H1 (cell line): ENCODE results near the gene MRE11. TPM values are rescaled to one million over a fixed set of nuclear protein-coding genes. Genes with fewer than 3 reads are reported as not detected.

ENCODE experiments used
- CTCF ChIA-PET: fragments of 300-600 bp; sonication (Branson Sonifier 250); formaldehyde crosslinking; loops from one replicate; lab custom pipeline; 2021; ENCODE audit not compliant: partially characterized antibody; lab: Charles Lee
- POLR2A ChIA-PET: fragments of 300-600 bp; sonication (Branson Sonifier 250); formaldehyde crosslinking; loops from one replicate; lab custom pipeline; 2021; ENCODE audit warnings: inconsistent platforms; ENCODE audit not compliant: partially characterized antibody; lab: Charles Lee
- DNase-seq, 2 experiments: peaks; one replicate each; pipeline versions ENCODE4 v3.0.0 to v3.0.0-alpha.2; 2010 to 2022; ENCODE audit warnings: low spot score in 2 of 2, low read depth in 1 of 2, mixed read lengths in 1 of 2
- FAIRE-seq: peaks from 2 replicates; lab custom pipeline; 2011; peaks lifted over from hg19 to GRCh38; lab: Jason Lieb, UNC
- H2AFZ ChIP-seq: 2 replicates; pipeline ENCODE4 v1.8.1; 2012; ENCODE audit warnings: low read length, inconsistent platforms
- H2AK5ac ChIP-seq: 2 replicates; pipeline ENCODE4 v1.6.1; 2013; ENCODE audit warnings: low read depth, low read length
- H2BK120ac ChIP-seq: replicated peaks from 2 replicates; pipeline ENCODE3; 2013; ENCODE audit warnings: low read depth, low read length, inconsistent platforms
- H2BK12ac ChIP-seq: 2 replicates; pipeline ENCODE4 v1.6.1; 2013; ENCODE audit warnings: low read depth, low read length
- H2BK15ac ChIP-seq: 2 replicates; pipeline ENCODE4 v1.6.1; 2013; ENCODE audit warnings: low read length
- H2BK20ac ChIP-seq: 2 replicates; pipeline ENCODE4 v1.6.1; 2013; ENCODE audit warnings: low read length
- H2BK5ac ChIP-seq: 2 replicates; pipeline ENCODE4 v1.6.1; 2013; ENCODE audit warnings: low read depth, low read length
- H3K14ac ChIP-seq: 2 replicates; pipeline ENCODE4 v1.6.1; 2013; ENCODE audit warnings: inconsistent platforms; ENCODE audit not compliant: insufficient read length
- H3K18ac ChIP-seq: 2 replicates; pipeline ENCODE4 v1.6.1; 2013; ENCODE audit warnings: low read length; ENCODE audit errors: extremely low read depth
- H3K23ac ChIP-seq: 2 replicates; pipeline ENCODE4 v1.6.1; 2013; ENCODE audit warnings: inconsistent platforms; ENCODE audit not compliant: insufficient read length
- H3K23me2 ChIP-seq: 2 replicates; pipeline ENCODE4 v1.6.1; 2013; ENCODE audit warnings: low read depth, low read length
- H3K27ac ChIP-seq: 2 replicates; pipeline ENCODE4 v1.6.1; 2011; ENCODE audit warnings: low read depth, low read length, inconsistent platforms
- H3K27me3 ChIP-seq, 4 experiments: replicated peaks in 1 of 4; 1 replicate in 1 of 4; 2 replicates in 3 of 4; pipeline versions ENCODE4 v1.6.1 to v1.8.1; 2011 to 2013; ENCODE audit warnings: low read length in 3 of 4, mild to moderate bottlenecking in 3 of 4, inconsistent platforms in 2 of 4, mixed read lengths in 2 of 4, moderate library complexity in 1 of 4; ENCODE audit not compliant: control insufficient read depth in 3 of 4, insufficient read depth in 3 of 4; ENCODE audit errors: extremely low read depth in 1 of 4
- H3K36me3 ChIP-seq, 4 experiments: 2 replicates each; pipeline versions ENCODE4 v1.6.1 to v1.8.1; 2011 to 2013; ENCODE audit warnings: mild to moderate bottlenecking in 4 of 4, low read length in 3 of 4, moderate library complexity in 2 of 4, control low read depth in 1 of 4, inconsistent platforms in 1 of 4; ENCODE audit not compliant: insufficient read depth in 4 of 4, control insufficient read depth in 2 of 4
- H3K4ac ChIP-seq: replicated peaks from 2 replicates; pipeline ENCODE3; 2013; ENCODE audit warnings: low read length, low read depth, mixed read lengths, inconsistent platforms; ENCODE audit not compliant: insufficient read length
- H3K4me1 ChIP-seq, 4 experiments: replicated peaks in 1 of 4; 1 replicate in 1 of 4; 2 replicates in 3 of 4; pipeline versions ENCODE4 v1.6.1 to v1.8.1; 2011 to 2013; ENCODE audit warnings: low read length in 3 of 4, inconsistent platforms in 2 of 4, mixed read lengths in 1 of 4; ENCODE audit not compliant: insufficient read depth in 4 of 4, control insufficient read depth in 3 of 4
- H3K4me2 ChIP-seq, 2 experiments: 2 replicates each; pipeline versions ENCODE4 v1.6.1 to v1.8.1; 2011 to 2013; ENCODE audit warnings: low read depth in 2 of 2, low read length in 2 of 2, control low read depth in 1 of 2, inconsistent platforms in 1 of 2, mild to moderate bottlenecking in 1 of 2; ENCODE audit not compliant: insufficient read depth in 1 of 2
- H3K4me3 ChIP-seq, 4 experiments: fragments of 200-600, 300-600 bp in 1 of 4; sonication (generic), shearing (Covaris generic), sonication (Bioruptor Twin) in 1 of 4; 2 replicates each; pipeline versions ENCODE4 v1.5.1 to v1.8.1; 2011 to 2016; ENCODE audit warnings: low read length in 4 of 4, low read depth in 3 of 4, control low read depth in 2 of 4, inconsistent platforms in 2 of 4, mild to moderate bottlenecking in 2 of 4, mixed read lengths in 1 of 4, moderate library complexity in 1 of 4; ENCODE audit not compliant: insufficient read depth in 2 of 4; ENCODE audit errors: extremely low read depth in 1 of 4
- H3K56ac ChIP-seq: replicated peaks from 2 replicates; pipeline ENCODE3; 2013; ENCODE audit warnings: low read depth, mild to moderate bottlenecking, mixed read lengths, low read length, inconsistent platforms; ENCODE audit not compliant: insufficient read length
- H3K79me1 ChIP-seq: 2 replicates; pipeline ENCODE4 v1.6.1; 2013; ENCODE audit warnings: low read depth, low read length, control low read depth
- H3K79me2 ChIP-seq, 2 experiments: 2 replicates each; pipeline versions ENCODE4 v1.6.1 to v1.8.1; 2012 to 2013; ENCODE audit warnings: low read length in 2 of 2, mild to moderate bottlenecking in 2 of 2, inconsistent platforms in 1 of 2; ENCODE audit not compliant: insufficient read depth in 2 of 2, control insufficient read depth in 1 of 2
- H3K9ac ChIP-seq, 4 experiments: replicated peaks in 1 of 4; 1 replicate in 1 of 4; 2 replicates in 3 of 4; pipeline versions ENCODE4 v1.6.1 to v1.8.1; 2011 to 2013; ENCODE audit warnings: low read depth in 3 of 4, low read length in 3 of 4, control low read depth in 2 of 4, mild to moderate bottlenecking in 2 of 4, moderate library complexity in 2 of 4, inconsistent platforms in 1 of 4; ENCODE audit errors: extremely low read depth in 1 of 4
- H3K9me3 ChIP-seq, 2 experiments: 2 replicates each; pipeline versions ENCODE4 v1.6.1 to v1.8.1; 2012 to 2013; ENCODE audit warnings: mild to moderate bottlenecking in 2 of 2, moderate library complexity in 2 of 2, control low read depth in 1 of 2, inconsistent platforms in 1 of 2, low read depth in 1 of 2, low read length in 1 of 2, mixed read lengths in 1 of 2; ENCODE audit not compliant: insufficient read depth in 2 of 2
- H4K20me1 ChIP-seq, 2 experiments: replicated peaks in 1 of 2; 2 replicates each; pipeline versions ENCODE3 to v1.8.1; 2011 to 2013; ENCODE audit warnings: inconsistent platforms in 2 of 2, low read length in 2 of 2, mild to moderate bottlenecking in 1 of 2; ENCODE audit not compliant: insufficient read depth in 2 of 2, control insufficient read depth in 1 of 2
- H4K5ac ChIP-seq: 2 replicates; pipeline ENCODE4 v1.6.1; 2013; ENCODE audit warnings: low read length, low read depth, mixed read lengths, inconsistent platforms; ENCODE audit not compliant: insufficient read length
- H4K8ac ChIP-seq: 2 replicates; pipeline ENCODE4 v1.8.0; 2013; ENCODE audit warnings: mild to moderate bottlenecking, moderate library complexity, low read length, inconsistent platforms; ENCODE audit not compliant: insufficient read depth; ENCODE audit errors: extremely low read depth
- H4K91ac ChIP-seq: replicated peaks from 2 replicates; pipeline ENCODE3; 2013; ENCODE audit warnings: low read length, mixed read lengths, inconsistent platforms; ENCODE audit not compliant: insufficient read length
- CHD1 ChIP-seq: IDR thresholded peaks from 2 replicates; pipeline ENCODE4 v1.6.1; 2012; ENCODE audit warnings: low read depth, low read length, improper control_type of control experiment
- JUND ChIP-seq: IDR thresholded peaks from 2 replicates; pipeline ENCODE4 v1.6.1; 2011; ENCODE audit warnings: mild to moderate bottlenecking, improper control_type of control experiment, low read length
- KDM1A ChIP-seq: fragments of 200-600, 300-600 bp; sonication (generic); IDR thresholded peaks from 2 replicates; pipeline ENCODE4 v1.7.1; 2016; ENCODE audit warnings: mild to moderate bottlenecking, low read length, borderline replicate concordance
- KDM5A ChIP-seq: fragments of 200-600 bp; IDR thresholded peaks from 2 replicates; pipeline ENCODE4 v1.7.1; 2012; ENCODE audit warnings: mild to moderate bottlenecking, low read length, inconsistent platforms, mixed read lengths
- MAFK ChIP-seq: IDR thresholded peaks from 2 replicates; pipeline ENCODE4 v1.6.1; 2012; ENCODE audit warnings: low read depth, mild to moderate bottlenecking, improper control_type of control experiment, low read length
- RBBP5 ChIP-seq: IDR thresholded peaks from 2 replicates; pipeline ENCODE4 v1.7.1; 2012; ENCODE audit warnings: low read depth, mild to moderate bottlenecking, inconsistent platforms, low read length, moderate library complexity, borderline replicate concordance
- RNF2 ChIP-seq: fragments of 200-900, 300-1000 bp; sonication (generic); IDR thresholded peaks from 2 replicates; pipeline ENCODE4 v1.7.1; 2016; ENCODE audit warnings: borderline replicate concordance, low read depth, mild to moderate bottlenecking, antibody characterized with exemption, low read length; ENCODE audit not compliant: poor library complexity, severe bottlenecking; ENCODE audit errors: missing control alignments
- SP2 ChIP-seq: IDR thresholded peaks from 2 replicates; pipeline ENCODE4 v1.6.1; 2012; ENCODE audit warnings: mild to moderate bottlenecking, low read length, inconsistent platforms
- WGBS, 2 experiments: shearing (Covaris generic) in 1 of 2; methylation state at CpG; one replicate each; pipeline versions ENCODE4 v1.1.6 to v1.1.7; 2013 to 2015; ENCODE audit warnings: low lambda C conversion rate in 2 of 2, mixed read lengths in 2 of 2, inconsistent platforms in 1 of 2, low coverage in 1 of 2, missing lambda C conversion rate in 1 of 2; ENCODE audit not compliant: insufficient replicate concordance in 2 of 2, insufficient coverage in 1 of 2, insufficient read length in 1 of 2; ENCODE audit errors: extremely low coverage in 1 of 2, missing lambda C conversion rate in 1 of 2; 5-methylcytosine and 5-hydroxymethylcytosine counted together
- polyA plus RNA-seq, 7 experiments: library from polyadenylated mRNA; depleted of rRNA in 3 of 7; stranded (reverse) in 5 of 7; unstranded in 2 of 7; fragments of >200 nt in 5 of 7; fragments of 200-250 nt in 2 of 7; gene quantifications; 1 replicate in 5 of 7; 2 replicates in 1 of 7; 4 replicates in 1 of 7; pipeline versions ENCODE4 v1.2.1 to v1.2.3, GENCODE V29; 2011 to 2013; ENCODE audit warnings: missing spikeins in 2 of 7, mixed read lengths in 2 of 7
- total RNA-seq: library from RNA; stranded (reverse); fragmentation: NEBNext Ultra II Directional; extraction: Animal tissue kit (Norgen Biotek cat#: 25700); gene quantifications from 2 replicates; pipeline ENCODE4 v1.2.1, GENCODE V29; 2021
- TF ChIP-seq, protein P1 (sequence below): IDR thresholded peaks from 2 replicates; pipeline ENCODE4 v1.6.1; 2012; ENCODE audit warnings: low read length, inconsistent platforms
- TF ChIP-seq, protein P2 (sequence below), 3 experiments: IDR thresholded peaks; 1 replicate in 2 of 3; 2 replicates in 1 of 3; pipeline versions ENCODE4 v1.5.1 to v1.6.1; 2011; ENCODE audit warnings: low read length in 3 of 3, mild to moderate bottlenecking in 3 of 3, inconsistent platforms in 2 of 3, low read depth in 1 of 3, moderate library complexity in 1 of 3; ENCODE audit not compliant: insufficient read depth in 1 of 3; ENCODE audit errors: control extremely low read depth in 1 of 3

Gene MRE11
- total and polyA plus RNA-seq, 2 of the 8 experiments (the other 6 are each of a cell fraction or from before 2014, with no cell fraction given), result 7.2 to 43.4 TPM

DNA sequence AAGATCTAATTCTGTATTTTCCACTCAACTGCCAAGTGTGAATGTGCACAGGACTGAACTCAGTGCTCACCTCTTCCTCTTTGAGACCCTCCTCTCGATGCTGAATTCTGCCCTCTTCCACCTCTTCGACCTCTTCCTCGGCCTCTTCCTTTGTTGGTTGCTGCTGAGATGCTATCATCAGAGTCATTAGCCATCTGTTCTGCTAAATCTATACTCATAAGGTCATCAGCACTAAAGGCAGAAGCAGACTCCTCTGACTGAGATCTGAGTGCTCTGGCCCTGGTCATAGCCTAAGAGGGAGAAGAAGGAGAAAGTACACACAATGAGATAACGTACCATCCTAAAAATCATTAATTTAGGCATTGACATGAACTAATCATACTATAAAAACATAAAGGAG lies 46.5 kb downstream of the MRE11 start:
- H3K18ac ChIP-seq, result no peak overlapping the region
- H2BK15ac ChIP-seq, result no peak overlapping the region
- no peak overlapping the region for H3K14ac ChIP-seq
- H2BK20ac ChIP-seq, result no peak overlapping the region
- H2BK5ac ChIP-seq, result no peak overlapping the region
- CTCF ChIA-PET, result interaction anchor here (0.9 kb wide), 1 partner anchor 8 kb away, joined by 3 read pairs; no protein-coding TSS in a partner anchor
- H3K4ac ChIP-seq, result no peak overlapping the region
- H2AK5ac ChIP-seq, result no peak overlapping the region
- no peak overlapping the region for H3K4me2 ChIP-seq
- no peak overlapping the region for H4K8ac ChIP-seq
- no peaks in the 10 kb centered on the region for H3K27me3 ChIP-seq
- H2BK12ac ChIP-seq, result no peak overlapping the region
- no peak overlapping the region for H3K56ac ChIP-seq
- H3K79me2 ChIP-seq, result no peaks in the 10 kb centered on the region
- H4K5ac ChIP-seq, result no peak overlapping the region
- no peaks in the 10 kb centered on the region for H3K9me3 ChIP-seq
- no peak overlapping the region for H4K91ac ChIP-seq
- H2BK120ac ChIP-seq, result no peak overlapping the region
- H3K23me2 ChIP-seq, result no peaks in the 10 kb centered on the region
- H3K4me1 ChIP-seq, result no peaks in the 10 kb centered on the region
- no peak overlapping the region for H3K4me3 ChIP-seq
- no peaks in the 10 kb centered on the region for H3K79me1 ChIP-seq
- no peak overlapping the region for H3K9ac ChIP-seq
- H2AFZ ChIP-seq, result no peak overlapping the region
- H3K27ac ChIP-seq, result no peak overlapping the region
- peaks cover 0 to 40% (median 18%) of the 10 kb centered on the region in 4 experiments; a peak in 5 of 8 replicates for H3K36me3 ChIP-seq
- POLR2A ChIA-PET, result no interaction called here
- peaks cover 1 to 2% of the 10 kb centered on the region in 2 experiments for H4K20me1 ChIP-seq
- no peak overlapping the region for H3K23ac ChIP-seq
- no peak for FAIRE-seq
- DNase-seq, result no peak
- WGBS, 2 experiments, result 93% methylated on average over 4 of the region's 4 CpGs; no CpG with 5 or more reads in 1 of the 2 experiments
- TF ChIP-seq KDM5A, result no peak
- TF ChIP-seq SP2, result no peak
- TF ChIP-seq, protein P1, sequence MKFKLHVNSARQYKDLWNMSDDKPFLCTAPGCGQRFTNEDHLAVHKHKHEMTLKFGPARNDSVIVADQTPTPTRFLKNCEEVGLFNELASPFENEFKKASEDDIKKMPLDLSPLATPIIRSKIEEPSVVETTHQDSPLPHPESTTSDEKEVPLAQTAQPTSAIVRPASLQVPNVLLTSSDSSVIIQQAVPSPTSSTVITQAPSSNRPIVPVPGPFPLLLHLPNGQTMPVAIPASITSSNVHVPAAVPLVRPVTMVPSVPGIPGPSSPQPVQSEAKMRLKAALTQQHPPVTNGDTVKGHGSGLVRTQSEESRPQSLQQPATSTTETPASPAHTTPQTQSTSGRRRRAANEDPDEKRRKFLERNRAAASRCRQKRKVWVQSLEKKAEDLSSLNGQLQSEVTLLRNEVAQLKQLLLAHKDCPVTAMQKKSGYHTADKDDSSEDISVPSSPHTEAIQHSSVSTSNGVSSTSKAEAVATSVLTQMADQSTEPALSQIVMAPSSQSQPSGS, result no peak
- TF ChIP-seq JUND, result no peak
- TF ChIP-seq, protein P2, sequence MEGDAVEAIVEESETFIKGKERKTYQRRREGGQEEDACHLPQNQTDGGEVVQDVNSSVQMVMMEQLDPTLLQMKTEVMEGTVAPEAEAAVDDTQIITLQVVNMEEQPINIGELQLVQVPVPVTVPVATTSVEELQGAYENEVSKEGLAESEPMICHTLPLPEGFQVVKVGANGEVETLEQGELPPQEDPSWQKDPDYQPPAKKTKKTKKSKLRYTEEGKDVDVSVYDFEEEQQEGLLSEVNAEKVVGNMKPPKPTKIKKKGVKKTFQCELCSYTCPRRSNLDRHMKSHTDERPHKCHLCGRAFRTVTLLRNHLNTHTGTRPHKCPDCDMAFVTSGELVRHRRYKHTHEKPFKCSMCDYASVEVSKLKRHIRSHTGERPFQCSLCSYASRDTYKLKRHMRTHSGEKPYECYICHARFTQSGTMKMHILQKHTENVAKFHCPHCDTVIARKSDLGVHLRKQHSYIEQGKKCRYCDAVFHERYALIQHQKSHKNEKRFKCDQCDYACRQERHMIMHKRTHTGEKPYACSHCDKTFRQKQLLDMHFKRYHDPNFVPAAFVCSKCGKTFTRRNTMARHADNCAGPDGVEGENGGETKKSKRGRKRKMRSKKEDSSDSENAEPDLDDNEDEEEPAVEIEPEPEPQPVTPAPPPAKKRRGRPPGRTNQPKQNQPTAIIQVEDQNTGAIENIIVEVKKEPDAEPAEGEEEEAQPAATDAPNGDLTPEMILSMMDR (IDR thresholded peaks at IDR 0.05; ENCODE audit: control extremely low read depth in 1 of 3, insufficient read depth in 1 of 3, low read depth in 1 of 3, low read length in 3 of 3), result no peak
- no peak for TF ChIP-seq KDM1A
- no peak for TF ChIP-seq MAFK
- no peak for TF ChIP-seq RNF2
- no peak for TF ChIP-seq RBBP5
- TF ChIP-seq CHD1, result no peak
